Measurements from ENCODE around the gene MTHFD1L. TPM values are rescaled to one million over a fixed set of nuclear protein-coding genes. Genes with fewer than 3 reads are reported as not detected.
"Not testable (repeated sequence)": the region's sequence is repeated elsewhere in the genome, so short reads cannot be mapped to it uniquely, and the experiment has no call there.

The MTHFD1L gene
- total RNA-seq, 1 donor from 2014 or later, result 39.0 TPM

GRCh38 chr6:151065027-151065815 lies 199.7 kb downstream of the MTHFD1L start:
- DNase-seq (ENCODE audit: low read depth), result no peak

- DNase-seq (ENCODE audit: low read depth), result peak; percentile 81
These were observed 202.4 kb downstream of the MTHFD1L start for GRCh38 chr6:151067684-151068596.

GRCh38 chr6:151068761-151069312 lies 203.3 kb downstream of the MTHFD1L start:
- peak; percentile 61 for DNase-seq (ENCODE audit: low read depth)

DNA sequence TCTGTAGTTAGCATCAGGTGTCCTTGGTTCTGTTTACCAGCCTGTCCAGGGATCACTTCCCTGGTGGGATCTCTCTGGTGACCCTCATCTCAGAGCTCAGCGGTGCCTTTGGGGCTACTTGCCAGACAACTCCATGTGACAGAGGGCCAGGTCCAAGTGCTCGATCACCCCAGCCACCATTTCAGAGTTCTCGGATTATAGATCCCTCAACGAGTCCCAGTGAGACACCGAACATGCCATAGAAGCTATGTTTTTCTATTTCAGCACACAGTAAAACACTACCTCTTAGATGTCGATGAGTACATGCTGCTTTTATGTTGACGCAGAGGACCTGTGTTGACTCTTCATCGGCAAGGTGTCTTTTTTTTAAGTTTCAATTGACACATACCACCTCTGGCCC lies 204.1 kb downstream of the MTHFD1L start:
- no peak for DNase-seq (ENCODE audit: low read depth)

GRCh38 chr6:151070631-151071051 lies 205.1 kb downstream of the MTHFD1L start:
- peak; percentile 39 for DNase-seq (ENCODE audit: low read depth)

DNA sequence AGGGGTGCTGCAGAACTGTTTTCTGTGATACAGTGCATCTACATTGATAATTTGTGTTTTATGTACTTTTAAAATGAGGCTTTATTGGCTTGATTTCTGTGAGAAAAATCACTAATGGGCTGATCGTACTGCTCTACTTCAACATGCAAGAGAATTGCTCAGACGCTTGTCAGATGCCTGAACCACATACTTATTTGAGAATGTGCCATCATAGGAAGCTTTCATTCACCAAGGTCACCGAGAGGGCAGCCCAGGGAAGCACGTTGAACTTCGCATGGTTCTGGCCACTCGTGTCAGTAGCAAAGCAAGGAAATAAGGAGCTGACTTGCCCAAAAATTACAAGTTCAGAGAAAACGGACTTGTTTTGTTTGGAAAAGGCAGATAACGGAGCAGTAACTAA lies 205.8 kb downstream of the MTHFD1L start:
- DNase-seq (ENCODE audit: low read depth), result peak; percentile 77

DNA sequence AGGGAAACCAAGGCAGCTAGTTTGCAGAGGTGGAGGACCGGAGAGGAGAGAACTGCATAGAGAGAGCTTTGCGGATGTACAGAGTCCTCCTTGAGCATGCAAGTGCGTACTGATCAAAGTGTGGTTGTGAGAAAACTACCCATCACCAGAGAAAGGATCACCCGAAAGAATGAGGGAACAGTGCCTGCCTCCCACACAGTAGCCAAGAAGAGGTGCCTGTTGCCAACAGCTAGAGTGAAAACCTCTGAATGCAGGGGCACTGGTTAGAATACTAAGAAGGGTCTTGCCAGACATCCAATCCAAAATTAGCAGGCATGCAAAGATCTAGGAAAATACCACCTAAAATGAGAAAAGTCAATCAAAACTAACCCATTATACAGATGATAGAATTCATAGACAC lies 207.6 kb downstream of the MTHFD1L start:
- no peak for DNase-seq (ENCODE audit: low read depth)

DNA sequence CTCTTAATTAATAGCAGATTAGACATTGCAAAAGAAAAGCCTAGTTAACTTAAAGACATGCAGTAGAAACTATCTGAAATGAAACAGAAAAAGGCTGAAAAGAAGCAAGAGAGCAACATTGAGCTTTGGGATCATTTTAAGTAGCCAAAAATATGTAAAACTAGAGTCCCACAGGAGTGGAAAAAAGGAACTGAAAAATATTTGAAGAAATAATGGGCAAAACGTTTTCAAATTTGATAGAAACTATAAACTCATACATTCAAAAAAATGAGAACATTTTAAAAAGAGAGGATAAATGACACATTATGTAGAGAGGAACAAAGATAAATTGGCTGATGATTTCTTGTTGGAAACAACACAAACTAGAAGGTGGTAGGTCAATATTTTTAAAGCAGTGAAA lies 208.2 kb downstream of the MTHFD1L start:
- DNase-seq (ENCODE audit: low read depth), result no peak

- DNase-seq (ENCODE audit: low read depth), result no peak
These were observed 209.5 kb downstream of the MTHFD1L start for GRCh38 chr6:151075005-151075404.

- DNase-seq (ENCODE audit: low read depth), result peak; percentile 65
These were observed 210.0 kb downstream of the MTHFD1L start for GRCh38 chr6:151075527-151075926.

DNA sequence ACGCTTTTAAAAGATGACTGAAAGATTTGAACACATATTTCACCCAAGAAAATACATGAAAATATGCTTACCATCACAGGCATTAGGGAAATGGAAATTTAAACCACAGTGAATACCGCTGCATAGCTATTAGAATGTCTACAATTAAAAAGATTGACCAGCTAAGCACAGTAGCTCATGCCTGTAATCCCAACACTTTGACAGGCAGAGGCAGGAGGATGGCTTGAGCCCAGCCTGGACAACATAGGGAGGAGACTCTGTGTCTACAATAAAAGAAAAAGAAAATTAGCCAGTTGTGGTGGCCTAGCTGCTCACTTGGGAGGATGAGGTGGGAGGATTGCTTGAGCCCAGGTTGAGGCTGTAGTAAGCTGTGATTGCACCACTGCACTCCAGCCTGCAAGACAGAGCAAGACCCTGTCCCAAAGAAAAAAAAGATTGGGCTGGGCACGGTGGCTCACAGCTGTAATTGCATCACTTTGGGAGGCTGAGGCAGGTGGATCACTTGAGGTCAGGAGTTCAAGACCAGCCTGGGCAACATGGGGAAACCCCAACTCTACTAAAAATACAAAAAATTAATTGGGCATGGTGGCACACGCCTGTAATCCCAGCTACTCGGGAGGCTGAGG lies 210.5 kb downstream of the MTHFD1L start:
- peak; percentile 87 for DNase-seq (ENCODE audit: low read depth)

DNA sequence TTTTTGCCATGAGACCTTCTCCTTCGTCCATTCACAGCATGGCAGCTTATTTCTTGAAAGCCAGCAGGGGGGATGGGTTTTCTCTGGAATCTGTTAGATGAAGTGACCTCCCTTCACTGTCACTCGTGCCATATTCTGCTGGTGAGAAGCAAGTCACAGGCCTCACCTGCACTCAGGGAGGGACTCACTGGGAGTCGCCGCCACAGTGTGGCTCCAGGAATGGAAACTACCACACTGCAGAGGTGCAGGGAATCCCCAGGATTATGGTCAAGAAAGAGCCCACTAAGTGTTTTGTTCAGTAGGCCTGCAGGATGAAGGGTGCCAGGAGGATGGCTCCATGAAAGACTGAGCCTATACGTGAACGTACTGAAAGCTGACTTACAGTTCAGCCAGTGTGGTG lies 213.2 kb downstream of the MTHFD1L start:
- DNase-seq (ENCODE audit: low read depth), result no peak

- no peak for DNase-seq (ENCODE audit: low read depth)
These were observed 216.2 kb downstream of the MTHFD1L start for GRCh38 chr6:151081656-151082055.

- DNase-seq (ENCODE audit: low read depth), result no peak
These were observed 216.6 kb downstream of the MTHFD1L start for GRCh38 chr6:151082079-151082478.

- DNase-seq (ENCODE audit: low read depth), result no peak
These were observed 218.8 kb downstream of the MTHFD1L start for GRCh38 chr6:151084275-151084674.

GRCh38 chr6:151087055-151087454 lies 221.6 kb downstream of the MTHFD1L start:
- not testable (repeated sequence) for DNase-seq (ENCODE audit: low read depth)

- no peak for DNase-seq (ENCODE audit: low read depth)
These were observed 222.5 kb downstream of the MTHFD1L start for GRCh38 chr6:151087861-151088598.

DNA sequence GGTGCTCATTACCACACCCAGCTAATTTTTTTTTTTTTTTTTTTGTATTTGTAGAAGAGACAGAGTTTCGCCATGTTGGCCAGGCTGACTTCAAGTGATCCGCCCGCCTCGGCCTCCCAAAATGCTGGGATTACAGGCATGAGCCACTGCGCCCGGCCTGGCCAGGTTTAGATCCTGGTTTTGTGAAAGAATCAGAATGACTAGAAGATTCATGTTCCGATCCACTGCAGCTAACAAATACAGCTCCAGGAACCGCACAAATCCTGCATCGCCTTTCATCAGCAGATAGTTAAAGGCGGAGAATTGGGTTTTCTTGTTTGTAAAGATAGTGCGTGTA lies 223.1 kb downstream of the MTHFD1L start:
- no peak for DNase-seq (ENCODE audit: low read depth)

GRCh38 chr6:151088963-151089362 lies 223.5 kb downstream of the MTHFD1L start:
- no peak for DNase-seq (ENCODE audit: low read depth)

DNA sequence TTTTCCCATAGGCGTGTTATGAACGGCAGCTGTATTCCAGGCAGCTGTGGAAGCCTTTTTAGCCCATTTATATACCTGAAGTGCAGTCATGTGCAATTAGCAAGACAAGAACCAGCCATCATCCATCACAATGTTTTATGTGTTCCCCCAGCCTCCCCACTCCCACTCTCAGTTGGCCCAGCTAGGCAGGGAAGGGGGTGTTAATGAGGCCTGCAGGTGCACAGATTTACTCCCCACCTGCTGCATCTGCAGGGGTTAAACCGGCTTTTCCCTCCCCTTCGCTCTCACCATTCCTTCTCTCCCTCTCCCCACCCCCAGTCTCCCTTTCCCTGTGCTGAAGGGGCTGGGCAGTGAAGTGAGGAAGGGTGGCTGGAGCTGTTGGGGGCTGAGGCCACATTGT lies 224.5 kb downstream of the MTHFD1L start:
- DNase-seq (ENCODE audit: low read depth), result no peak

DNA sequence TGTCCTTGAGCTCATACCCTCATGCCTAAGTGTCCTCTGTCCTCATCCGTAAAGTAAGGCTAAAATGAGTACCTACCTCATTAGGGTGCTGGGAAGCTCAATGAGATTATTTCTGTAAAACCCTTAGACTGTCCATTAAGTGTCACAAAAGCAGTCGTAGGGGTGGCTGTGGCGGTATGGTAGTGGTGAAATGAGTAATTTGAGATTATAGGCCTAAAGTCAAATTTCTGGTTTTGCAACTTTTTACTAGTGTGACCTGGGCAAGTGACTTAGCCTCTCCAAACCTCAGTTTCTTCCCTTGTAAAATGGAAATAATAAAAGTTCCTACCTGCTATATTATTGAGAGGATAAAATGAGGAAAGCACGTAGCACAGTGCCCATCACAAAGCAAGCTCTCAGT lies 226.1 kb downstream of the MTHFD1L start:
- DNase-seq (ENCODE audit: low read depth), result no peak

All from myocyte (in vitro differentiated cells).